ENCODE results near the gene AHI1. TPM values are rescaled to one million over a fixed set of nuclear protein-coding genes. Genes with fewer than 3 reads are reported as not detected.

Gene AHI1
- total and polyA plus RNA-seq, 2 donors from 2014 or later, result 9.1 to 28.5 TPM

GRCh38 chr6:135418040-135418760, 79.3 kb downstream of the AHI1 start:
- TF ChIP-seq CTCF (IDR thresholded peaks at IDR 0.05; ENCODE audit: borderline replicate concordance, extremely low read depth, insufficient read depth), result no peak
- no peaks in the 10 kb centered on the region for H3K4me1 ChIP-seq (ENCODE audit: control insufficient read depth in 2 of 3, insufficient read depth in 2 of 3, low read depth in 1 of 3, low read length in 3 of 3)
- H3K36me3 ChIP-seq (ENCODE audit: control insufficient read depth in 2 of 3, insufficient read depth in 3 of 3, low read length in 3 of 3), result no peaks in the 10 kb centered on the region
- DNase-seq (no peak), FAIRE-seq (no peak)
- intact Hi-C loops (cut with DNase I), result no loop called here
- H3K4me3 ChIP-seq (ENCODE audit: low read length in 3 of 3), result no peak overlapping the region
- H3K27me3 ChIP-seq (ENCODE audit: control insufficient read depth, insufficient read depth, low read length), result no peaks in the 10 kb centered on the region
- H3K9ac ChIP-seq (ENCODE audit: low read length in 3 of 3), result no peak overlapping the region
- no peaks in the 10 kb centered on the region for H3K9me3 ChIP-seq (ENCODE audit: control insufficient read depth in 2 of 3, insufficient read depth in 1 of 3, low read length in 3 of 3)
- no peak overlapping the region for H3K27ac ChIP-seq (ENCODE audit: low read depth in 2 of 2, low read length in 2 of 2)

- DNase-seq (no peak), FAIRE-seq (no peak)
- no peaks in the 10 kb centered on the region for H3K27me3 ChIP-seq (ENCODE audit: control insufficient read depth, insufficient read depth, low read length)
- H3K9ac ChIP-seq (ENCODE audit: low read length in 3 of 3), result no peak overlapping the region
- H3K27ac ChIP-seq (ENCODE audit: low read depth in 2 of 2, low read length in 2 of 2), result no peak overlapping the region
- no peak overlapping the region for H3K4me3 ChIP-seq (ENCODE audit: low read length in 3 of 3)
- intact Hi-C loops (cut with DNase I), result no loop called here
- peaks cover 0 to 7% (median 0%) of the 10 kb centered on the region in 3 donors for H3K36me3 ChIP-seq (ENCODE audit: control insufficient read depth in 2 of 3, insufficient read depth in 3 of 3, low read length in 3 of 3)
- TF ChIP-seq CTCF (IDR thresholded peaks at IDR 0.05; ENCODE audit: borderline replicate concordance, extremely low read depth, insufficient read depth), result no peak
- no peaks in the 10 kb centered on the region for H3K4me1 ChIP-seq (ENCODE audit: control insufficient read depth in 2 of 3, insufficient read depth in 2 of 3, low read depth in 1 of 3, low read length in 3 of 3)
- H3K9me3 ChIP-seq (ENCODE audit: control insufficient read depth in 2 of 3, insufficient read depth in 1 of 3, low read length in 3 of 3), result no peaks in the 10 kb centered on the region
Measured at GRCh38 chr6:135412761-135413160, 84.8 kb downstream of the AHI1 start.

GRCh38 chr6:135411849-135412248, 85.7 kb downstream of the AHI1 start:
- intact Hi-C loops (cut with DNase I), result no loop called here
- FAIRE-seq, result peak; percentile 44
- Histone ChIP-seq H3K9ac (ENCODE audit: low read length in 3 of 3) (no peak overlapping the region), H3K4me1 (ENCODE audit: control insufficient read depth in 2 of 3, insufficient read depth in 2 of 3, low read depth in 1 of 3, low read length in 3 of 3) (no peaks in the 10 kb centered on the region), H3K9me3 (ENCODE audit: control insufficient read depth in 2 of 3, insufficient read depth in 1 of 3, low read length in 3 of 3) (no peaks in the 10 kb centered on the region), H3K36me3 (ENCODE audit: control insufficient read depth in 2 of 3, insufficient read depth in 3 of 3, low read length in 3 of 3) (peaks cover 0 to 7% (median 0%) of the 10 kb centered on the region in 3 donors), H3K4me3 (ENCODE audit: low read length in 3 of 3) (no peak overlapping the region), H3K27ac (ENCODE audit: low read depth in 2 of 2, low read length in 2 of 2) (no peak overlapping the region), H3K27me3 (ENCODE audit: control insufficient read depth, insufficient read depth, low read length) (no peaks in the 10 kb centered on the region)
- no peak for TF ChIP-seq CTCF (IDR thresholded peaks at IDR 0.05; ENCODE audit: borderline replicate concordance, extremely low read depth, insufficient read depth)
- no peak for DNase-seq
